SU-DHL-6 (cell line): ENCODE measurements around the gene BBS4.

Source experiments
- H2AFZ ChIP-seq: fragments of 200-600 bp; sonication (generic); 2 replicates; pipeline ENCODE4 v1.6.1; 2014; ENCODE audit warnings: low read depth, mild to moderate bottlenecking, moderate library complexity, mixed read lengths, antibody characterized with exemption, low read length; ENCODE audit not compliant: severe bottlenecking
- H3F3A ChIP-seq: fragments of 200-600 bp; shearing (Covaris generic); 2 replicates; pipeline ENCODE4 v1.6.0; 2016; ENCODE audit warnings: antibody characterized with exemption, mild to moderate bottlenecking; ENCODE audit not compliant: insufficient read depth
- H3K27ac ChIP-seq: fragments of 200-600 bp; sonication (generic); 2 replicates; pipeline ENCODE4 v1.5.1; 2016; ENCODE audit warnings: low read depth, mild to moderate bottlenecking, low read length, moderate library complexity, mixed read lengths
- H3K27me3 ChIP-seq: fragments of 200-600 bp; sonication (generic), shearing (Covaris generic); 2 replicates; pipeline ENCODE4 v1.6.0; 2014; ENCODE audit warnings: mild to moderate bottlenecking, low read length
- H3K36me3 ChIP-seq: fragments of 200-600 bp; sonication (generic); 2 replicates; pipeline ENCODE4 v1.6.1; 2014; ENCODE audit warnings: mild to moderate bottlenecking, low read length, mixed read lengths
- H3K4me2 ChIP-seq: fragments of 300-600, 200-600 bp; shearing (Covaris generic), sonication (generic); 2 replicates; pipeline ENCODE4 v1.6.0; 2014; ENCODE audit warnings: low read length, low read depth, mild to moderate bottlenecking; ENCODE audit not compliant: poor library complexity, severe bottlenecking
- H3K4me3 ChIP-seq: fragments of 200-600 bp; sonication (generic); 2 replicates; pipeline ENCODE4 v1.5.1; 2014; ENCODE audit warnings: antibody characterized with exemption, low read length, mild to moderate bottlenecking, mixed read lengths; ENCODE audit not compliant: insufficient read depth, poor library complexity, severe bottlenecking
- H3K79me2 ChIP-seq: fragments of 200-600 bp; sonication (generic); 2 replicates; pipeline ENCODE4 v1.6.1; 2014; ENCODE audit warnings: mild to moderate bottlenecking, low read length, moderate library complexity; ENCODE audit not compliant: insufficient read depth
- H3K9ac ChIP-seq: fragments of 200-600 bp; sonication (generic); 2 replicates; pipeline ENCODE4 v1.7.0; 2014; ENCODE audit warnings: mild to moderate bottlenecking, low read length
- H3K9me2 ChIP-seq: fragments of 200-600 bp; sonication (generic); replicated peaks from 2 replicates; pipeline ENCODE4 v1.6.1; 2014; ENCODE audit warnings: low read length; ENCODE audit not compliant: insufficient read depth
- H3K9me3 ChIP-seq: fragments of 200-600 bp; sonication (generic); 2 replicates; pipeline ENCODE4 v1.6.1; 2014; ENCODE audit warnings: low read length, mixed read lengths; ENCODE audit not compliant: insufficient read depth
- H4K20me1 ChIP-seq: fragments of 200-600 bp; sonication (generic); 2 replicates; pipeline ENCODE4 v1.6.1; 2014; ENCODE audit warnings: low read depth, mild to moderate bottlenecking, antibody characterized with exemption, low read length, moderate library complexity, mixed read lengths
- EZH2phosphoT487 ChIP-seq: fragments of 200-600 bp; sonication (generic), shearing (Covaris generic); conservative IDR thresholded peaks from 2 replicates; pipeline ENCODE4 v1.6.1; 2018; ENCODE audit warnings: mild to moderate bottlenecking, antibody characterized with exemption, low read length, moderate library complexity, mixed read lengths
- TF ChIP-seq, protein P1 (sequence below): fragments of 200-600 bp; sonication (generic); IDR thresholded peaks from one replicate; pipeline ENCODE4 v1.5.1; 2017; ENCODE audit warnings: antibody characterized with exemption, mild to moderate bottlenecking, low read length, moderate library complexity; ENCODE audit not compliant: insufficient read depth, poor library complexity, severe bottlenecking

BBS4 gene

DNA sequence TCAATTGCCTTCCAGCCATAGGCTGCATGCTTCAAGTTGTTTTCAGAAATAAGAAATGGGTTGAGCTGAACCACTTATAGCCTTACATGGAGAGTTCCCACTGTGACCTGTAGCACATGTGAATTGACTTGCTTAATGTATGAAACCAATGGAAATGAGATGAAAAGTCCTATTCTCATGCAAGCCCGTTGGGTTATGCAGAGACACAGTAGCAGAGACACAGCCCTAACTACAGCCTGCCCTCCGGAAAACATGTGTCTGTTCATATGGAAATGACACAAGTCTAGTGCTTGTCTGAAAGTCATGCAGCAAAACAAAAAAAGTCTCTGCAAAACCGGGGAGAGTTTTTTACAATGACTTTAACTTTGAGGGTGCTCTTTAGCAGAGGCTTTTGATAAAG lies 14.5 kb upstream of the BBS4 start:
- Histone ChIP-seq H3K4me3 (no peak overlapping the region), H2AFZ (no peak overlapping the region), H3K9me2 (no peaks in the 10 kb centered on the region), H4K20me1 (no peaks in the 10 kb centered on the region), H3K36me3 (no peaks in the 10 kb centered on the region), H3K27ac (no peak overlapping the region), H3K9ac (no peak overlapping the region), H3F3A (no peaks in the 10 kb centered on the region), H3K79me2 (no peaks in the 10 kb centered on the region), H3K4me2 (no peak overlapping the region), H3K9me3 (no peaks in the 10 kb centered on the region), H3K27me3 (no peaks in the 10 kb centered on the region)
- TF ChIP-seq EZH2phosphoT487: no peak
- TF ChIP-seq, protein P1, sequence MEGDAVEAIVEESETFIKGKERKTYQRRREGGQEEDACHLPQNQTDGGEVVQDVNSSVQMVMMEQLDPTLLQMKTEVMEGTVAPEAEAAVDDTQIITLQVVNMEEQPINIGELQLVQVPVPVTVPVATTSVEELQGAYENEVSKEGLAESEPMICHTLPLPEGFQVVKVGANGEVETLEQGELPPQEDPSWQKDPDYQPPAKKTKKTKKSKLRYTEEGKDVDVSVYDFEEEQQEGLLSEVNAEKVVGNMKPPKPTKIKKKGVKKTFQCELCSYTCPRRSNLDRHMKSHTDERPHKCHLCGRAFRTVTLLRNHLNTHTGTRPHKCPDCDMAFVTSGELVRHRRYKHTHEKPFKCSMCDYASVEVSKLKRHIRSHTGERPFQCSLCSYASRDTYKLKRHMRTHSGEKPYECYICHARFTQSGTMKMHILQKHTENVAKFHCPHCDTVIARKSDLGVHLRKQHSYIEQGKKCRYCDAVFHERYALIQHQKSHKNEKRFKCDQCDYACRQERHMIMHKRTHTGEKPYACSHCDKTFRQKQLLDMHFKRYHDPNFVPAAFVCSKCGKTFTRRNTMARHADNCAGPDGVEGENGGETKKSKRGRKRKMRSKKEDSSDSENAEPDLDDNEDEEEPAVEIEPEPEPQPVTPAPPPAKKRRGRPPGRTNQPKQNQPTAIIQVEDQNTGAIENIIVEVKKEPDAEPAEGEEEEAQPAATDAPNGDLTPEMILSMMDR: no peak

DNA sequence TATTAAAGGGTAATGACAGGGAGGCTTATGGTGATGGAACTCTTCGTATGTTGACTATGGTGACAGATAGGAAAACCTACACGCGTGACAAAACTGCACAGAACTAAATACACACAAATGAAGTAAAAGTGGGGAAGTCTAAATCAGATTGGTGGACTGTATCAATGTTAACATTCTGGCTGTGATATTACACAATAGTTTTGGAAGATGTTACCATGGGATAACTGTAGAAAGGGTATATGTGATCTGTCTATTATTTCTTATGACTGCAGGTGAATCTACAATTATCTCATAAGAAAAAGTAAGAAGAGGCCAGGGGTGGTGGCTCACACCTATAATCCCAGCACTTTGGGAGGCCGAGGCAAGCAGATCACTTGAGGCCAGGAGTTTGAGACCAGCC lies 9.2 kb upstream of the BBS4 start:
- Histone ChIP-seq H2AFZ (no peak overlapping the region), H3K9me2 (no peaks in the 10 kb centered on the region), H3K4me3 (no peak overlapping the region), H3K9me3 (no peaks in the 10 kb centered on the region), H3K9ac (no peak overlapping the region), H3K36me3 (no peaks in the 10 kb centered on the region), H3K79me2 (no peaks in the 10 kb centered on the region), H4K20me1 (no peaks in the 10 kb centered on the region), H3F3A (no peaks in the 10 kb centered on the region), H3K27ac (no peak overlapping the region), H3K27me3 (no peaks in the 10 kb centered on the region), H3K4me2 (no peak overlapping the region)
- TF ChIP-seq, protein P1: no peak
- no peak for TF ChIP-seq EZH2phosphoT487

DNA sequence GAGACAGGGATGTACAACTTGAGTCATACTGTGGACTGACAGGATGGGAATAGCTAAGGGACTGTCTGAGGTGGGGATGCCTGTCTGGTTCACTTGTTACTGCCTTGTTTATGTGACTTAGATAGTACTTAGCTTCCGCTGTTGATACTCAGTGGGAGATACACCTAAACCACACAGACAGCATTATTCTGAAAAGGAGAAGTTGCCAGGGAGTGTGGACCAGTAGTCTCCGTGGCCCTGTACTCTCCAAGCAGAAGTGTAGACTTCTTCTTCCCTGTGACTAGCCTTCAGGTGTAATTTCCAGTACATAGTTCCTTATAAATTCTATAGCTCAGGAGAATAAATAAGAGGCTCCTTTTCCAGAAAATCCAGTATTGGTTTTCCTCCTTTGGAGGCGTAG lies 5.1 kb upstream of the BBS4 start:
- Histone ChIP-seq H2AFZ (no peak overlapping the region), H3K9me3 (no peaks in the 10 kb centered on the region), H3K9me2 (no peaks in the 10 kb centered on the region), H3K4me2 (no peak overlapping the region), H3K36me3 (no peaks in the 10 kb centered on the region), H3K27me3 (no peaks in the 10 kb centered on the region), H3K27ac (no peak overlapping the region), H3K4me3 (no peak overlapping the region), H3K9ac (no peak overlapping the region), H3F3A (no peaks in the 10 kb centered on the region), H3K79me2 (no peaks in the 10 kb centered on the region), H4K20me1 (no peaks in the 10 kb centered on the region)
- no peak for TF ChIP-seq EZH2phosphoT487
- TF ChIP-seq, protein P1: no peak

DNA sequence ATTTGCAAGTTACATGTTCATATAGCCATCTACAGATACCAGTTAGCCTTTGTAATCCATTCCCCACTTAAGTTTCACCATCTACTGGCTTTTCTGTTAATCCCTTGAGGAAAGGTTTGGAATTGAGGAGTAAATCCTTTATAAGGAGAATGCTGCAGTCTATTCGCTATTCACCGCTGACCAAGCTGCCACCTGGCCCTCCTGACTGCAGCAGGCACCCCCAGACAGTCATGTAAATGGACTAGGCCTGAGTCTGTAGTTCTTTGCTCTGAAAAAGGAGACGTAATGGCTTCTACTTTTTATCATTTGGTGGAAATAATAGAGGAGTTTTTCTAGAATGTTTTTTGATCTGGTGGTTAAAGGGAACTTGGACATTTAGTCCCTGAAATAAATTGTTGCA lies 3.2 kb upstream of the BBS4 start:
- H3K9me3 ChIP-seq: no peaks in the 10 kb centered on the region
- H4K20me1 ChIP-seq: no peaks in the 10 kb centered on the region
- H3K27me3 ChIP-seq: no peaks in the 10 kb centered on the region
- no peaks in the 10 kb centered on the region for H3F3A ChIP-seq
- no peak overlapping the region for H2AFZ ChIP-seq
- H3K79me2 ChIP-seq: no peaks in the 10 kb centered on the region
- H3K27ac ChIP-seq: no peak overlapping the region
- H3K4me2 ChIP-seq: no peak overlapping the region
- no peak overlapping the region for H3K4me3 ChIP-seq
- no peak overlapping the region for H3K9ac ChIP-seq
- H3K9me2 ChIP-seq: no peaks in the 10 kb centered on the region
- TF ChIP-seq, protein P1: no peak
- TF ChIP-seq EZH2phosphoT487: no peak
- H3K36me3 ChIP-seq: no peaks in the 10 kb centered on the region
